Prostate gland (tissue), 2 donors: ENCODE results near the gene TINAGL1. TPM values are rescaled to one million over a fixed set of nuclear protein-coding genes. Genes with fewer than 3 reads are reported as not detected.

Experiments used
- DNase-seq: peaks from one replicate; pipeline ENCODE4 v3.0.0-alpha.2; 2019; ENCODE audit warnings: low spot score
- H3K27ac ChIP-seq, 2 donors: fragments of 200-600 bp; sonication (generic); 2 replicates each; pipeline ENCODE4 v1.5.1; 2017 to 2019
- H3K27me3 ChIP-seq: fragments of 200-600 bp; sonication (generic); replicated peaks from 2 replicates; pipeline ENCODE4 v1.5.1; 2019; ENCODE audit not compliant: insufficient read depth
- H3K36me3 ChIP-seq, 2 donors: fragments of 200-600 bp; sonication (generic); 1 replicate in 1 of 2; 2 replicates in 1 of 2; pipeline versions ENCODE4 v1.5.1 to v1.8.1; 2017 to 2019
- H3K4me1 ChIP-seq: fragments of 200-600 bp; sonication (generic); replicated peaks from 2 replicates; pipeline ENCODE4 v1.5.1; 2019
- H3K4me3 ChIP-seq, 2 donors: fragments of 200-600 bp; sonication (generic); 2 replicates each; pipeline ENCODE4 v1.5.1; 2017 to 2019
- H3K9me3 ChIP-seq: fragments of 200-600 bp; sonication (generic); 2 replicates; pipeline ENCODE4 v1.5.1; 2017
- POLR2A ChIP-seq: fragments of 450-650 bp; IDR thresholded peaks from one replicate; pipeline ENCODE4 v1.6.1; 2016; ENCODE audit warnings: antibody characterized with exemption, mild to moderate bottlenecking
- POLR2AphosphoS5 ChIP-seq: sonication (generic); formaldehyde crosslinking; IDR thresholded peaks from one replicate; pipeline ENCODE4 v1.6.1; 2017; ENCODE audit warnings: antibody characterized with exemption
- WGBS: methylation state at CpG from one replicate; pipeline ENCODE4 v1.1.5; 2018; 5-methylcytosine and 5-hydroxymethylcytosine counted together
- intact Hi-C: fragments of 100-400 bp; cut with DNase I; formaldehyde crosslinking; loops from one replicate; pipeline ENCODE4 v1.14.2; 2022
- total RNA-seq, 2 donors: library from RNA; depleted of rRNA; stranded (reverse); fragments of >200 nt; gene quantifications; one replicate each; pipeline ENCODE4 v1.1.0, GENCODE V29; 2016
- TF ChIP-seq, protein P1 (sequence below), 4 experiments: fragments of 200-600 bp in 2 of 4; fragments of 450-650 bp in 2 of 4; sonication (generic) in 2 of 4; IDR thresholded peaks; 1 replicate in 3 of 4; 2 replicates in 1 of 4; pipeline ENCODE4 v1.5.1; 2016 to 2019; ENCODE audit warnings: antibody characterized with exemption in 4 of 4, mild to moderate bottlenecking in 2 of 4, moderate library complexity in 2 of 4

Gene TINAGL1
- total RNA-seq, 2 donors from 2014 or later, result 103 to 134 TPM

DNA sequence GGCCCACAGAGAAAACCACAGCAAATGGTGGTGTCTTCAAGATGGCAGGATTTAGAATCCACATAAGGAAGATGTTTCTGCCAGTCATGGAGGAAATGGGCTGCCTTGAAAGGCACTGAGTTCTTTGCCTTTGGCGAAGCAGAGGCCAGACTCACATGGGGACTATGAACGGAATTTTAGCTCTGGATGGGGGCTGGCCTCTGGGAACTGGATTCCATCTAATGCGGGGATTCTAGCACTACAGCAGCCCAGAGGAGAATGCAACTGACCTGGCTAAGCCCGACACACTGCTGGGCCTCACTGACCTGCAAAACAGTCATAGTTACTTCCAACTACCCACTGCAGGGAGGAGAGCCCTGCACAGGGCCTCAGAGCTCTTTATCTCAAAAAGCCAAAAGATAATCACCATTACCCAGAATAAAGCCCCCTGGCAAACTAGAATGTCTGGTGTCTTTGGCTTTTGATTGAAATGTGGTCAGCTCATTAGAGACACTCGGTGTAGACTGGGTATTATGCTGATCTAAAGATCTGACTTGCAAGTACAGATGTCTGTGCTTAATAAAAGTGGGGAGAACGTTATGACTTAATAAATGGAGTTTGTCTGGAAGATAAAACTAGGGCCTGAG is 52.7 kb downstream of the TINAGL1 start:
- intact Hi-C loops, result no loop called here
- peaks cover 0 to 8% of the 10 kb centered on the region in 2 donors for H3K36me3 ChIP-seq
- H3K4me1 ChIP-seq, result peaks cover 12% of the 10 kb centered on the region
- no peak overlapping the region for H3K4me3 ChIP-seq
- WGBS, result 87% methylated on average over 6 of the region's 6 CpGs
- no peak for TF ChIP-seq POLR2A
- TF ChIP-seq, protein P1, sequence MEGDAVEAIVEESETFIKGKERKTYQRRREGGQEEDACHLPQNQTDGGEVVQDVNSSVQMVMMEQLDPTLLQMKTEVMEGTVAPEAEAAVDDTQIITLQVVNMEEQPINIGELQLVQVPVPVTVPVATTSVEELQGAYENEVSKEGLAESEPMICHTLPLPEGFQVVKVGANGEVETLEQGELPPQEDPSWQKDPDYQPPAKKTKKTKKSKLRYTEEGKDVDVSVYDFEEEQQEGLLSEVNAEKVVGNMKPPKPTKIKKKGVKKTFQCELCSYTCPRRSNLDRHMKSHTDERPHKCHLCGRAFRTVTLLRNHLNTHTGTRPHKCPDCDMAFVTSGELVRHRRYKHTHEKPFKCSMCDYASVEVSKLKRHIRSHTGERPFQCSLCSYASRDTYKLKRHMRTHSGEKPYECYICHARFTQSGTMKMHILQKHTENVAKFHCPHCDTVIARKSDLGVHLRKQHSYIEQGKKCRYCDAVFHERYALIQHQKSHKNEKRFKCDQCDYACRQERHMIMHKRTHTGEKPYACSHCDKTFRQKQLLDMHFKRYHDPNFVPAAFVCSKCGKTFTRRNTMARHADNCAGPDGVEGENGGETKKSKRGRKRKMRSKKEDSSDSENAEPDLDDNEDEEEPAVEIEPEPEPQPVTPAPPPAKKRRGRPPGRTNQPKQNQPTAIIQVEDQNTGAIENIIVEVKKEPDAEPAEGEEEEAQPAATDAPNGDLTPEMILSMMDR (IDR thresholded peaks at IDR 0.05), result no peak
- no peak for TF ChIP-seq POLR2AphosphoS5
- no peaks in the 10 kb centered on the region for H3K9me3 ChIP-seq
- H3K27me3 ChIP-seq, result no peaks in the 10 kb centered on the region
- DNase-seq, result no peak
- no peak overlapping the region for H3K27ac ChIP-seq

DNA sequence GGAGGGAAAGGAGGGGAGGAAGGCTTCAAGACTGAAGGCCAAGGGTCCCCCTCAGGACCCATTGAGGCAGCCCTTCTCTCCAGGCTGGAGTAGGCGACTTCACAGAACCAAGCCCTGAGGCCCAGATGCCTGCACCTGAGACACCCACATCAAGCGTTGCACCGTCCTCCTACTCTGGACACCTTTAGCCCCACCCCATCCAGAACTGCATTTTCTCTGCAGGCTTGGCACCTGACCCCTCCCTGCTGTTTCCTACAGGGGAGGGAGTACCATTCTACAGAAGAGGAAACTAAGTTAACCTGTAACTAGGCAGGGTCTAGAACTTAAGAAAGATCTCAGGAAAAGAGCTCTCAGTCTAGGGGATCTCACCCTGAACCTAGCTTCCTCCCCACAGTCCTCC is 56.3 kb downstream of the TINAGL1 start:
- intact Hi-C loops, result no loop called here
- 89% methylated on average over 3 of the region's 3 CpGs for WGBS
- TF ChIP-seq POLR2A (no peak), POLR2AphosphoS5 (no peak)
- TF ChIP-seq, protein P1 (IDR thresholded peaks at IDR 0.05), result no peak
- Histone ChIP-seq H3K4me1 (peaks cover 11% of the 10 kb centered on the region), H3K27ac (no peak overlapping the region), H3K36me3 (peaks cover 2 to 8% of the 10 kb centered on the region in 2 donors), H3K4me3 (no peak overlapping the region), H3K27me3 (no peaks in the 10 kb centered on the region), H3K9me3 (no peaks in the 10 kb centered on the region)
- no peak for DNase-seq

DNA sequence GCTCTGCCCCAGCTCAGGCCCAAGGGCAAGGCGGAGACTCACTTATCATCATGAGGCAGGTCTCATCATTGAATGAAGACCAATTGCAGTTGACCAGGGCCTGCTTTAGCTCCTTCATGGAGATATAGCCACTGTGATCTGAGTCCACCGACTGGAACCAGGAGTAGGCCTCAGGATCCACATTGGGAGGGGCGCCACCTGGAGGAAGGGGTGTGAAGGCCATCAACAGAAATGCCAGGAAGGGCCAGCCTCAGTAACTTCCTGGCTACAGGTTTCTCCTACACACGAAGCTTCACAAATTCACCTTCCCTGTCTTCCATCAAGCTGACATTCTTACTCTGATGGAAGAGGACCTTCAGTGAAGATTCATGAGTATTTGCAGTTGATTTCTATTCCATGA is 56.8 kb downstream of the TINAGL1 start:
- peaks cover 2 to 8% of the 10 kb centered on the region in 2 donors for H3K36me3 ChIP-seq
- DNase-seq, result no peak
- TF ChIP-seq, protein P1 (IDR thresholded peaks at IDR 0.05), result peak in 1 of 4 experiments; percentile 6
- TF ChIP-seq POLR2AphosphoS5 (no peak), POLR2A (no peak)
- WGBS, result 76% methylated on average over 4 of the region's 4 CpGs
- H3K4me1 ChIP-seq, result peaks cover 6% of the 10 kb centered on the region
- intact Hi-C loops, result no loop called here
- no peaks in the 10 kb centered on the region for H3K9me3 ChIP-seq
- no peak overlapping the region for H3K27ac ChIP-seq
- H3K27me3 ChIP-seq, result no peaks in the 10 kb centered on the region
- H3K4me3 ChIP-seq, result no peak overlapping the region

Other genes starting within 250 kb of the TINAGL1 start
- 10 to 100 TPM; 25.0 to 54.1 TPM for gene FABP3, start 203.4 kb upstream of the TINAGL1 start, total RNA-seq
- gene SERINC2, start 163.3 kb upstream of the TINAGL1 start, total RNA-seq, result 100 to 1,000 TPM in 1 of 2 donors, 10 to 100 TPM in 1; 76.1 to 110 TPM
- gene HCRTR1, start 41.2 kb downstream of the TINAGL1 start, total RNA-seq, result not detected
- 10 to 100 TPM; 83.1 to 99.5 TPM for gene PEF1, start 68.4 kb downstream of the TINAGL1 start, total RNA-seq
- 10 to 100 TPM; 45.3 to 89.4 TPM for gene COL16A1, start 127.5 kb downstream of the TINAGL1 start, total RNA-seq
- gene ADGRB2, start 187.8 kb downstream of the TINAGL1 start, total RNA-seq, result 10 to 100 TPM in 1 of 2 donors, 1 to 10 TPM in 1; 3.0 to 10.2 TPM
- 10 to 100 TPM in 1 of 2 donors, not detected in 1; 21.6 TPM for gene SPOCD1, start 239.5 kb downstream of the TINAGL1 start, total RNA-seq